ENCODE measurements around the gene SERPINI1. TPM values are rescaled to one million over a fixed set of nuclear protein-coding genes. Genes with fewer than 3 reads are reported as not detected.

Gene SERPINI1, protein sequence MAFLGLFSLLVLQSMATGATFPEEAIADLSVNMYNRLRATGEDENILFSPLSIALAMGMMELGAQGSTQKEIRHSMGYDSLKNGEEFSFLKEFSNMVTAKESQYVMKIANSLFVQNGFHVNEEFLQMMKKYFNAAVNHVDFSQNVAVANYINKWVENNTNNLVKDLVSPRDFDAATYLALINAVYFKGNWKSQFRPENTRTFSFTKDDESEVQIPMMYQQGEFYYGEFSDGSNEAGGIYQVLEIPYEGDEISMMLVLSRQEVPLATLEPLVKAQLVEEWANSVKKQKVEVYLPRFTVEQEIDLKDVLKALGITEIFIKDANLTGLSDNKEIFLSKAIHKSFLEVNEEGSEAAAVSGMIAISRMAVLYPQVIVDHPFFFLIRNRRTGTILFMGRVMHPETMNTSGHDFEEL
- total RNA-seq (2012; rRNA removed) = 3.0 and 3.5 TPM in 2 replicates

DNA sequence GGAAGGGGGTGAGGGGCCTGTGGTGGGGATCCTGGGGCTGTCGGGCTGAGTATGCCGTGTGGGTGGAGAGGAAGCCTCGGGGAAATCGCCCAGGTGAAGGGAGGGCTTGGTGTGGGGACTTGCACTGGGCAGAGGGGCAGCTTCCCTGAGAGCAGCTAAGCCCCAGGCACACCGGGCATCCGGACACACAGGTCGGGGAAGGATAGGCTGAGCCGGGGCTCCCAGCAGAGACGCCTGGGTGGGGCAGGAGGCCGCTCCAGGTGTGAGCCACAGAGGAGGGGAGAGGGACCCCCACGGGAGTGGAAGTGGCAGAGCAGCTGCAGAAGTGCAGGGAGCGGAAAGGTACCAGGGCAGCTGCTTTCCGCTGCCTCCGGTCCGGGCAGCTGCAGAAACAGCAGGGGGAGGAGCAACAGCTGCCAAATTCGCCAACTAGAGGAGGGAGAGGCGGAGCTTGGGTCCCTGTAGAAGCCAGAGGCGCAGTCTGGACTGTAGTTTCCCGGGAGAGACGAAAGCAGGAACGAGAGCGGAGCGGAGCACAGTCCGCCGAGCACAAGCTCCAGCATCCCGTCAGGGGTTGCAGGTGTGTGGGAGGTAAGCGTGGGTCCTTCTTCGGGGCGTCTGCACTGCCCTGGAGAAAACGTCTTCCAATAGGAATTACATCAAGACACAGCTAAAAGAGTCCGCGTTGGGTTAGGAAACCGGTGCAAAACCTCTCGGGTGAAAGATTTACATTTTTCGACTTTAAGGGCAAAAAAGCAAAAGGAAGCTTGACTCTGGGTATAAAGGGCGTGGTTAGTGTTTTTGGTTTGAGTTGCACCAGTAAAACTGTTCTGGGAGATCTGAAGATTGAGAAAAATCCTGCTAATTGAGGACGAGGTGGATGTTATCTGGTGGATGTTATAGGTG, at the start of gene SERPINI1:
Gene SERPINI1, plus strand, starts transcription at position 489 of the 906 bp plus-strand sequence. CDS start 53,408 bp downstream, outside the sequence.
- no peaks in the 10 kb centered on the region for H3K9me3 ChIP-seq (replicated peaks; ENCODE audit: low read length)
- H3K4me3 ChIP-seq (ENCODE audit: low read length) = peak within 1 kb of the TSS; percentile 98
- H3K27me3 ChIP-seq (ENCODE audit: control insufficient read depth, insufficient read depth, low read length) = no peaks in the 10 kb centered on the region
- H3K4me2 ChIP-seq (ENCODE audit: low read length) = peak within 1 kb of the TSS; percentile 91
- no peaks in the 10 kb centered on the region for H3K36me3 ChIP-seq (ENCODE audit: insufficient read depth, low read length)
- H3K4me1 ChIP-seq (ENCODE audit: control insufficient read depth, insufficient read depth, low read length) = peaks cover 5% of the 10 kb centered on the region
- H3K9ac ChIP-seq (ENCODE audit: low read depth, low read length) = peak within 1 kb of the TSS; percentile 94

DNA sequence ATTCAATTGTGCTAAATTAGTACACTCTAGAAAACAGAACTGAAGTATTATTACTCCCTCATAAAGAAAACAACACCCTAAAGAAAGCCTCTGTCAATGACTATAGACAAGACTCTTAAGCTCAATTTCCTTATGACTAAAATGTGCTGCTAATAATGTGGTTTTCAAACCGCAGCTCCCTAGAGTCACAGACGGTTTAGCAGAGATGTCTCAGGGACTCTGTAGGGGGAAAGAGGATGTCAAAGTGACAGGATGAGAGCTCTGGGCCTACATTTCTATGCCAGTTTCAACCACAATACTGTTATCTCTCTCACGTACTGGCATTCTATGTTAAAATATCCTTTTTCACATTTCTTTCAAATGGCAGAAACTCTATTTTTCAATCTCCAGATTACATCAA, 44.2 kb upstream of the SERPINI1 start:
- Histone ChIP-seq H3K36me3 (ENCODE audit: insufficient read depth, low read length) (peaks cover 40% of the 10 kb centered on the region), H3K27me3 (ENCODE audit: control insufficient read depth, insufficient read depth, low read length) (no peaks in the 10 kb centered on the region), H3K4me2 (ENCODE audit: low read length) (no peak overlapping the region), H3K4me1 (ENCODE audit: control insufficient read depth, insufficient read depth, low read length) (no peaks in the 10 kb centered on the region), H3K4me3 (ENCODE audit: low read length) (no peak overlapping the region), H3K9ac (ENCODE audit: low read depth, low read length) (no peak overlapping the region), H3K9me3 (replicated peaks; ENCODE audit: low read length) (no peaks in the 10 kb centered on the region)

DNA sequence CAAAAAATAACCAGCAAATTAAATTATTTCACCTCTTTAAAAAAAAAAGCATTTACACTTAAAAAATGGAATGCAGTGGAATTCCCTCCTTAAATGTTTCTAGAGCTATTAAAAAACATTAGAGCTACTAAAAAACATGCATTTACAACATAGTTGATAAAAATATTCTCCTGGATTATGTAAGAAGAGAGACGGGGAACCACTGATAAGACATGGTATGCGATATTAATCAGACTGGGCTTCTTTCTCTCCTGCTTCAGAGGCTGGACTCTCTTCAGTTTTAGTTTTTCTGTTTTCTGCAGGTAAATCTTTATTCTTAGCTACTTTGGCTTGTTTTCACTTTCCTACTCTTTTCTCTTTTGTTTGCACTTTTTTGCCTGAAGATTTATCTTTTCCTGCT, 41.4 kb upstream of the SERPINI1 start:
- Histone ChIP-seq H3K4me2 (ENCODE audit: low read length) (no peak overlapping the region), H3K4me3 (ENCODE audit: low read length) (no peak overlapping the region), H3K9me3 (replicated peaks; ENCODE audit: low read length) (no peaks in the 10 kb centered on the region), H3K9ac (ENCODE audit: low read depth, low read length) (no peak overlapping the region), H3K36me3 (ENCODE audit: insufficient read depth, low read length) (peaks cover 42% of the 10 kb centered on the region), H3K4me1 (ENCODE audit: control insufficient read depth, insufficient read depth, low read length) (no peaks in the 10 kb centered on the region), H3K27me3 (ENCODE audit: control insufficient read depth, insufficient read depth, low read length) (no peaks in the 10 kb centered on the region)

DNA sequence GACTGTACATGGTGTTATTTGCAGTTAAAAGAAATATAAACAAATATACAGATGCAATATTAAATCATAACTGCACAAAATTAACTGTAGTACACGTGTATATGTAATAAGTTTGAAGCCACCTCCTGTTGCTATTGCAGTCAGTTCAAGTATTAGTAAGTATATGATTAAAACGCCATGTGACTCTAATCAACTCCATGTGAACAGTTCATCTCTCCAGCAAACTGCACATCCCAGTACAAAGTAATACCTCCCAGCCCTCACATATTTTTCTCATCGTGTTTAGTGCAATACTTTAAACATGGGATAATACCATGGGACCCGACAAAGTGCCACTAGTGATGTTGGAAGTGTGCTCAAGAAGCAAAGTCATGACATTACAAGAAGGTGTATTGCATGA, 35.5 kb upstream of the SERPINI1 start:
- H3K9ac ChIP-seq (ENCODE audit: low read depth, low read length) = no peak overlapping the region
- no peaks in the 10 kb centered on the region for H3K9me3 ChIP-seq (replicated peaks; ENCODE audit: low read length)
- H3K27me3 ChIP-seq (ENCODE audit: control insufficient read depth, insufficient read depth, low read length) = no peaks in the 10 kb centered on the region
- H3K4me3 ChIP-seq (ENCODE audit: low read length) = no peak overlapping the region
- peaks cover 31% of the 10 kb centered on the region for H3K36me3 ChIP-seq (ENCODE audit: insufficient read depth, low read length)
- peaks cover 3% of the 10 kb centered on the region for H3K4me1 ChIP-seq (ENCODE audit: control insufficient read depth, insufficient read depth, low read length)
- H3K4me2 ChIP-seq (ENCODE audit: low read length) = no peak overlapping the region

DNA sequence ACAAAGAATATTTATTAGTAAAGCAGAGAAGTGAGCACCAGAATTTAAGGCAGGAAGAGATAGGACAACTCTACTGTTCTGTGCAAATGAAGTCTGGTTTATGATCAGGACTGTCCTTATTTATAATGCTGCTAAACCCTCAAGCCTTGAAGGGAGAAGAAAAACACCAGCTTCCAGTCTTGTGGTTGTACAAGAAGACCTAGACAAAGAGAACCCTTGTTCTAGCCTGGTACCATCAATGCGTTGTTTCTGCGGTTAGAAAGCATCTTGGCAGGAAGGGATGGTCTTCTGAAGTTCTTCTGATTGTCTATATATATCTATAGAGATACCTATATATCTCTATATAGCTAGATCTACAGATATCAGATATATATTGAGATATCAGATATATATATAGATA, 34.6 kb upstream of the SERPINI1 start:
- H3K36me3 ChIP-seq (ENCODE audit: insufficient read depth, low read length) = peaks cover 23% of the 10 kb centered on the region
- no peak overlapping the region for H3K4me2 ChIP-seq (ENCODE audit: low read length)
- no peak overlapping the region for H3K4me3 ChIP-seq (ENCODE audit: low read length)

DNA sequence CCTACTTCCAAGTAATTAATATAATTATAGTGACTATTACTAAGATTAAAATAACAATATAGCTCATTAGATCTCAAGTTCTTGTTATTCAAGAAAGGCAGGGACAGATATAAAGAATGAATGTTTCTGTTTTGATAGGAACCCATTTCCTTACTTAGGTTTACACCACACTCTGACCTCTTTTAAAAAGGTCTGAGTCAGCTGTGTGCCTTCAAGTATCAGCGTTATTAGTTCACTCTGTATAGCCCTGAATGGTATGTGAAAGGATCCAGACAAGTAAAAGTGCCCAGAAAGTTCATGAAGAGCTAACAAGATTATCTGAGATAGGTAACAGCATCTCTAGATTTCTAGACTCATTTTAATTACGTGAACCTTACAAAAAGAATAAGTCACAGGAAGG, 29.7 kb upstream of the SERPINI1 start:
- Histone ChIP-seq H3K4me3 (ENCODE audit: low read length) (no peak overlapping the region), H3K9me3 (replicated peaks; ENCODE audit: low read length) (no peaks in the 10 kb centered on the region), H3K9ac (ENCODE audit: low read depth, low read length) (no peak overlapping the region), H3K36me3 (ENCODE audit: insufficient read depth, low read length) (peaks cover 31% of the 10 kb centered on the region), H3K4me1 (ENCODE audit: control insufficient read depth, insufficient read depth, low read length) (peaks cover 16% of the 10 kb centered on the region), H3K4me2 (ENCODE audit: low read length) (no peak overlapping the region), H3K27me3 (ENCODE audit: control insufficient read depth, insufficient read depth, low read length) (no peaks in the 10 kb centered on the region)

More for the DNA sequence above, 34.6 kb upstream of the SERPINI1 start:
- H3K9ac ChIP-seq (ENCODE audit: low read depth, low read length) = no peak overlapping the region
- H3K4me1 ChIP-seq (ENCODE audit: control insufficient read depth, insufficient read depth, low read length) = peaks cover 10% of the 10 kb centered on the region
- no peaks in the 10 kb centered on the region for H3K27me3 ChIP-seq (ENCODE audit: control insufficient read depth, insufficient read depth, low read length)
- H3K9me3 ChIP-seq (replicated peaks; ENCODE audit: low read length) = no peaks in the 10 kb centered on the region

DNA sequence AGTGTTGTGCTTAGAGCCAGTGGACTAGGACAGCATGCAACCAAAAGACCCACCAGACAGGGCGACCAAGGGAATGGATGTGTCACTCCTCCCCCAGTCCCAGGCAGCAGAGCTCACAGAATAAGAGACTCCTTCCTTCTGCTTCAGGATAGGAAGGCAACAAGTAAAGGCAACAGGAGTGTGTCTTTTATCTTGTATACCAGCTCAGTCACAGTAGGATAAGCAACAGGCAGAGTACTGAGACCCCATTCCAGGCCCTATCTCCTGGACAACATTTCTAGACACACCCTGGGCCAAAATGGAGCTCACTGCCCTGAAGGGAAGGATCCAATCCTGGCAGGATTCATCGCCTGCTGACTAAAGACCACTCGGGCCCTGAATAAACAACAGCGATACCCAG, 25.8 kb upstream of the SERPINI1 start:
- H3K4me3 ChIP-seq (ENCODE audit: low read length) = no peak overlapping the region
- H3K9ac ChIP-seq (ENCODE audit: low read depth, low read length) = no peak overlapping the region
- H3K9me3 ChIP-seq (replicated peaks; ENCODE audit: low read length) = no peaks in the 10 kb centered on the region
- H3K36me3 ChIP-seq (ENCODE audit: insufficient read depth, low read length) = peaks cover 25% of the 10 kb centered on the region
- H3K27me3 ChIP-seq (ENCODE audit: control insufficient read depth, insufficient read depth, low read length) = no peaks in the 10 kb centered on the region
- H3K4me2 ChIP-seq (ENCODE audit: low read length) = no peak overlapping the region
- H3K4me1 ChIP-seq (ENCODE audit: control insufficient read depth, insufficient read depth, low read length) = peaks cover 13% of the 10 kb centered on the region

DNA sequence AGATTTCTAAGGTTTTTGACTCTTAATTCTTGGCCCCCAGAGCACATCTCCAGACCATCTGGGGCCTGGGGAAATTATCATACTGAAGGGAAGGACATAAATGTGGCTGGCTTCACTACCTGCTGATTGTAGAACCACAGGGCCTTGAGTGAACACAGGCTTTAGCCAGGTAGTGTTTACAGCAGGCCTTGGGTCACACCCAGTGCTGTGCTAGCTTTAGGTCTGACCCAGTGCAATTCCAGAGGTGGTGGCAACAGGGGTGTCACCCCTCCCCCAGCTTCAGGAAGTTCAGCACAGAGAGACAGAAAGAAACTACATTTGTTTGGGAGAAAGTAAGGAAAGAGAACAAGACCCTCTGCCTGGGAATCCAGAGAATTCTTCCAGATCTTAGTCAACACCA, 25.0 kb upstream of the SERPINI1 start:
- Histone ChIP-seq H3K27me3 (ENCODE audit: control insufficient read depth, insufficient read depth, low read length) (no peaks in the 10 kb centered on the region), H3K4me3 (ENCODE audit: low read length) (no peak overlapping the region), H3K9ac (ENCODE audit: low read depth, low read length) (no peak overlapping the region), H3K9me3 (replicated peaks; ENCODE audit: low read length) (no peaks in the 10 kb centered on the region), H3K4me2 (ENCODE audit: low read length) (no peak overlapping the region), H3K36me3 (ENCODE audit: insufficient read depth, low read length) (peaks cover 25% of the 10 kb centered on the region), H3K4me1 (ENCODE audit: control insufficient read depth, insufficient read depth, low read length) (peaks cover 10% of the 10 kb centered on the region)

DNA sequence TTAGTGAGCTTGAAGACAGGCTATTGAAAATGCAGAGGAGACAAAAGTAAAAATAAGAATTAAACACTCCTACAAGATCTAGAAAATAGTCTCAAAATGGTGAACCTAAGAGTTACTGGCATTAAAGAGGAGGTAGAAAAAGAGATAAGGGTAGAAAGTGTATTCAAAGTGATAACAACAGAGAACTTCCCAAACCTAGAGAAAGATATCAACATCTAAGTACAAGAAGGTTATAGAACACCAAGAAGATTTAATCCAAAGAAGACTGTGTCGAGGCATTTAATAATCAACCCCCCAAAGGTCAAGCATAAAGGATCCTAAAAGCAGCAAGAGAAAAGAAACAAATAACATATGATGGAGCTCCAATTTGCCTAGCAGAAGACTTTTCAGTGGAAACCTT, 24.1 kb upstream of the SERPINI1 start:
- H3K4me2 ChIP-seq (ENCODE audit: low read length) = no peak overlapping the region
- peaks cover 29% of the 10 kb centered on the region for H3K36me3 ChIP-seq (ENCODE audit: insufficient read depth, low read length)
- peaks cover 1% of the 10 kb centered on the region for H3K4me1 ChIP-seq (ENCODE audit: control insufficient read depth, insufficient read depth, low read length)
- no peak overlapping the region for H3K4me3 ChIP-seq (ENCODE audit: low read length)
- H3K27me3 ChIP-seq (ENCODE audit: control insufficient read depth, insufficient read depth, low read length) = no peaks in the 10 kb centered on the region
- H3K9ac ChIP-seq (ENCODE audit: low read depth, low read length) = no peak overlapping the region
- no peaks in the 10 kb centered on the region for H3K9me3 ChIP-seq (replicated peaks; ENCODE audit: low read length)

DNA sequence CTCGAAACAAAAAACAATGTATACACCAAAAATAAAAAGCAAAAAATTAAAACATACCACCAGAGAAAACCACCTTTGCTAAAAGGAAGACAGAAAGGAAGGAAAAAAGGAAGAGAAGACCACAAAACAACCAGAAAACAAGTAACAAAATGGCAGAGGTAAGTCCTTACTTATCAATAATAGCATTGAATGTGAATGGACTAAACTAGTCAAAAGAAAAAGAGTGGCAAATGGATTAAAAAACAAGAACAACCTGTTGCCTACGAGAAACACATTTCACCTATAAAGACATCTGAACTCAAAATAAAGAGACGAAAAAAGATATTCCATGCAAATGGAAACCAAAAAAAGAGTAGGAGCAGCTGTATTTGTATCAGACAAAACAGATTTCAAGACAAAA, 23.1 kb upstream of the SERPINI1 start:
- H3K9ac ChIP-seq (ENCODE audit: low read depth, low read length) = no peak overlapping the region
- no peak overlapping the region for H3K4me2 ChIP-seq (ENCODE audit: low read length)
- no peak overlapping the region for H3K4me3 ChIP-seq (ENCODE audit: low read length)
- no peaks in the 10 kb centered on the region for H3K9me3 ChIP-seq (replicated peaks; ENCODE audit: low read length)
- H3K27me3 ChIP-seq (ENCODE audit: control insufficient read depth, insufficient read depth, low read length) = no peaks in the 10 kb centered on the region
- no peaks in the 10 kb centered on the region for H3K4me1 ChIP-seq (ENCODE audit: control insufficient read depth, insufficient read depth, low read length)
- H3K36me3 ChIP-seq (ENCODE audit: insufficient read depth, low read length) = peaks cover 25% of the 10 kb centered on the region

DNA sequence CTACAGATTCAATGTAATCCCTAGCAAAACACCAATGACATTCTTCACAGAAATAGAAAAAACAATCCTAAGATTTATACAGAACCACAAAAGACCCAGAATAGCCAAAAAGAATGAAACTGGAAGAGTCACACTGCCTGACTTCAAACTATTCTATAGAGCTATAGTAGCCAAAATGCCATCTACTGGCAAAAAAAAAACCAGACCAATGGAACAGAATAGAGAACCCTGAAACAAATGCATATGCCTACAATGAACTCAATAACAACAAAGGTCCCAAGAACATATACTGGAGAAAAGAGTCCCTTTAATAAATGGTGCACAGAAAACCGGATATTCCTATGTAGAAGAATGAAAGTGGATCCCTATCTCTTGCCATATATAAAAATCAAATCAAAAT, 20.6 kb upstream of the SERPINI1 start:
- no peaks in the 10 kb centered on the region for H3K4me1 ChIP-seq (ENCODE audit: control insufficient read depth, insufficient read depth, low read length)
- no peak overlapping the region for H3K9ac ChIP-seq (ENCODE audit: low read depth, low read length)
- no peaks in the 10 kb centered on the region for H3K9me3 ChIP-seq (replicated peaks; ENCODE audit: low read length)
- no peaks in the 10 kb centered on the region for H3K27me3 ChIP-seq (ENCODE audit: control insufficient read depth, insufficient read depth, low read length)
- no peak overlapping the region for H3K4me3 ChIP-seq (ENCODE audit: low read length)
- H3K36me3 ChIP-seq (ENCODE audit: insufficient read depth, low read length) = peaks cover 32% of the 10 kb centered on the region
- H3K4me2 ChIP-seq (ENCODE audit: low read length) = no peak overlapping the region
